Left renal pelvis (tissue), 4 donors: ENCODE data around the gene NCAM1. TPM values are rescaled to one million over a fixed set of nuclear protein-coding genes. Genes with fewer than 3 reads are reported as not detected.

Experiments
- DNase-seq, 4 donors: peaks; one replicate each; pipeline ENCODE4 v3.0.0-alpha.2; 2013; ENCODE audit warnings: low read depth in 4 of 4, low spot score in 3 of 4
- polyA plus RNA-seq, 4 donors: library from polyadenylated mRNA; unstranded; fragments of 120-200 nt; gene quantifications; one replicate each; pipeline ENCODE4 v1.2.1, GENCODE V29; 2013; ENCODE audit not compliant: insufficient read length in 4 of 4

The NCAM1 gene
- polyA plus RNA-seq, 4 donors = 78.7 to 201 (median 84.2) TPM

DNA sequence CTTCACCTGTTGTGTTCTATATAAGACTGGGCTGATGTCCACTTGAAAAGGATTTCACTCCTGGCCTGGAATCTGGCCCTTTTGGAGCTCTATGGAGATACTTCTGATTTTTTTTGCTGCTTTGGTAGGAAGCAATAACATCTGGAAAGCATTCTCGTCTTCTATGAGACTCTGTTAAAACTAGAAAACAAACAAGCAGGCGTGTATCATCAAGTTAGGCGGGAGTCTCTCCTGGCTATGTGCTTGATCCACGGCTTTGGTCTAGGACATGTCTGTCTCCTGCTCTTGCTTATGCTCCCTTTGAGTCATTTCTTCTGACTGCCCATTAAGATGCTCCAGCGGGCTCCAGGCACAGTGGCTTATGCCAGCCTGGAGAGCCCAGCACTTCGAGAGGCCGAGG, 231.8 kb downstream of the NCAM1 start:
- DNase-seq = no peak

DNA sequence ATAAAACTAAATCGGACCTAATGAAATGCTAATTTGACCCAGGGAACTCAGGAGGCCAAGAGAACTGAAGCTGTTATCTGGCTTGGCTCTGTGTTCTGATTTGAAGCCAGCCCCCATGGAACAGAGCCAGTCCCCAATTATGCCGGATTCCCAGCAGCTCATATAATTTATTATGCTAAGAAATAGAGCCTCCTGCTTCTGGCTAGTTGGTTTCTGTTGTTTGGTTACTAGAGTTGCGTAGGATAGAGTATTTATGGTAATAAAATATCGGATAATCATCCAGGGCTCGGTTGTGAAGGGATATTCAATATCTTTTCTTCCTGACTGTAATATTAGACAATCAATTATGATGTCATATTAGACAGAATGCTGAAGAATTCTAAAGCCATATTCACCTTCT, 232.7 kb downstream of the NCAM1 start:
- peak in 2 of 4 donors; percentile 37 to 42 for DNase-seq

DNA sequence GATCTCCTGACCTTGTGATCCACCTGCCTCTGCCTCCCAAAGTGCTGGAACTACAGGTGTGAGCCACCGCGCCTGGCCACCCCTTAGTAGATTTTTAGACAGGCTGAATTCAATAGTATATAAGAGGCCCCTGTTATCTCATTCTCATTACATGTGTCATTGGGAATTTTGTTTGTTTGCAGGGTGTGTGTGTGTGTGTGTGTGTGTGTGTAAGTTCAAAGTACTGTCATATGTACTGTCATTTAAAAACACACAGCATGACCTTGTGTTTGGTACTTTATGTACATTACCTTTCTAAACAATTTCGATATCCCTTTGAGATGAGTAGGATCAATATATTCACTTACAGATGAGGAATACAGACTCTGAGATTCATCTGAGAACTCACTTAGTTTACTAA, 234.5 kb downstream of the NCAM1 start:
- DNase-seq = no peak

DNA sequence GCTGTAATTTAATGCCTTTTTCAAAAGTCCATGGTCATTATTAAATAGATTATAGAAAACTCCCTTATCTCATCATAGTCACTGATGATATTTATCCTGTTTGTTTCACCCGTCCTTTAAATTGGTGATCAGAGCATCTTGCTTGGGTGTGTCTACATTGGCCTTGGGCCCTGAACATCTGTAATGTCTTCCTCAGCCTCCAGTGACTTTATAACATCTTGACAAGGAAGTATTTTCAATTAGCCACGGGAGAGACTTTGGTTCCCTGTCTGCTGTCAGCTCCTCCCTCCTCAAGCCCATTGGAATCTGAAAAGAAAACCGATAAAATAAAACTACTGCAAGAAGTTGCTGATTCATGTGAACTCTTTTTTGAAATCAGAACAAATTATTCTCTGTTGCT, 236.2 kb downstream of the NCAM1 start:
- DNase-seq = no peak

DNA sequence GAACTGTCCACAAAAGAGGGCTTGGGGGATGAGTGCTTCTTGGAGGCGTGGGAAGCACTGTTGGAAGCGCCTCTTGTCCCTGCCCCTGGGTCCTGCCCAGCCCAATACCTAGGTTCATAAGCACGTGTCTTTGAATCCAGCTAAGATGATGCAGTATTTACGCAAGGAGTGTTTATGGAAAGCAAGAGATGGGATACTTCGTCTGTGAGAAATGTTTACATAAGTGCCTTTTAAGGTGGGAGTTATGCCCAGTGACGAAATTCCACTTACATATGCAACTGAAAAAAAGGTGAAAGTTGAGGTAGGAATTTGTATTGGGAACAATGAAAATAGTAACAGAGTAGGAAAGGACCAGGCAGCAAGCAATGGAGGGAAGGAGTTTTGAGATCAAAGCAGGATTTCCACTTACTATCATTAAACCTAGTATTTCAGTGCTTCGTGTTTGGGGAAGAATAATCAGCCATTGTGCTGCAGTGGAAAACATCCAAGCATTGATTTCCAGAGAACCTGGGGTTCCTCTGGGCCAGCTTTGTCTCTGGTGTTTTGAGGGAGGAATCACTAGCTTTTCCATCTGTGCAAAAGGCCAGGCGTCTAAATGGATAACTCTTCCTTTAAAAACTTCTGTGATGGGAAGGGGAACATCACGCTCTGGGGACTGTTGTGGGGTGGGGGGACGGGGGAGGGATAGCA, 237.9 kb downstream of the NCAM1 start:
- no peak for DNase-seq

DNA sequence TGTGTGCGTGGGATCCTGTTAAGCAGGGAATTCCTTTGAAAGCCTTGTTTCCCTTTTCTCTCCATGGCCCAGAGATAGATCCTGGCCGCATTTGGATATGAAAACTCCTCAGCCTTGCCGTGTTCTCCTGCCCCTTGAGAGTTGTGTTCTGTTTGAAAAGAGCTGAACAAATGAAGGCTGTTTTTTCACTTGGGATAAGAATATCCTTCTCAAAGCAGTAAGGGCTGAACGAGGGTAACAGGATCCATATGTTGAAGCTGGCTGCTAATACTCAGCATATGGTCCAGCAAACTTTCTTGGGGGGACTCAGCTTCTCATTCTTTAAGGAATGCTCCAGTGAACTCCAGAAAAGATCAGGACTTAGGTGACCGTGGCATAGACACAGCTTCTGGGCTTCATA, 238.6 kb downstream of the NCAM1 start:
- peak in 1 of 4 donors; percentile 32 for DNase-seq

DNA sequence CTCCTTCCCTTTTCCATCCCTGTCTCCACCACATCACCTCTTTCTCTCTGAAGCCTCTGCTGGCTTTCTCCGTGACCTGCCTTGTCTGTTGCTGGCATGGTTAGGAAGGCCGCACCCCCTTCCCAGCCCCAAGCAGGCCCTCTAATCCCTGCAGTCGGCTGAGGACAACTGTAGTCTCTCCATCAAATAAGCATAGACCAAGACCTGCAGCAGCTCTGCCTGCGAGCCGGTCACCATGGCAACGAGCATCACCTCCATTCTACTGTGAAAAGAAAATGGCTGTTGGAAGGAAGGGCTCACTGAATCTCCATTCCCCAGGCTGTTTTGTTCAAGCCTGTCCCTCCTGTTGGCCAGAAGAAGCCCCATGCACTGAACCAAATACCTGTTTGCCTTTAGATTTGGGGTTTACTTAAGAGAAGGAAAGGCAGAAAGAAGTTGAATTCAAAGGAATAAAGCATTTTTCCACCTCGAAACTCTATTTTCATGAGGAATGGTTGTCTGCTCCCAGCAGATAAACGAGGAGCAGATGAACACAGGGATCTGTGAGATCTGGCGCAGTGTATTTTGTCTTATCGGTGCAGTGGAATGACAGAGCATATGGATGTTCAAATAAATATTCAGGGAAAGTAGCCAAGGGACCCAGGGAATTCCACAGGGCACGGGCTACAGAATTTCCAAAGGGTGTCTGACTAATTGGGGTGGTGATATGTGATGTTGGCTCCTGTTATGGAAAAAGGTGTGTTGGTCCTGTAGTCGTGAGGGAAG, 240.0 kb downstream of the NCAM1 start:
- no peak for DNase-seq

DNA sequence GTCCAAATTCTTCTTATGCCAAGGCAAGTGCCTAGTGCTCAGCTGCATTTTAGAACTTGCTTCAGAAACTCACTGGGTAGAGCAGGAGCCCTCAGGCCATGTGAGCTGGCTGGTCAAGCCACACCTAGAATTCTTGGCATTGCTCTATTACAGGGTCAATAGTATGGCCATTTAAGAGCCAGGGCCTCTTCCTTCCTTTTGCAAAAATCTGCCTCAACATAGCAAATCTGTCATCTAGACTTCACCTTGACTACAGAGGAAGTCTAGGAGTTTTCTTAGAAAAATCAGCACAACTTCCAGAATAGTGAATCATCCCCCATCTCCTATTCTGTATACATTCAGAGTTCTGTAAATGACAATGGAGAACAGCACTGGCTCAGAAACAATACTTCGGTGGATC, 241.2 kb downstream of the NCAM1 start:
- DNase-seq = no peak

DNA sequence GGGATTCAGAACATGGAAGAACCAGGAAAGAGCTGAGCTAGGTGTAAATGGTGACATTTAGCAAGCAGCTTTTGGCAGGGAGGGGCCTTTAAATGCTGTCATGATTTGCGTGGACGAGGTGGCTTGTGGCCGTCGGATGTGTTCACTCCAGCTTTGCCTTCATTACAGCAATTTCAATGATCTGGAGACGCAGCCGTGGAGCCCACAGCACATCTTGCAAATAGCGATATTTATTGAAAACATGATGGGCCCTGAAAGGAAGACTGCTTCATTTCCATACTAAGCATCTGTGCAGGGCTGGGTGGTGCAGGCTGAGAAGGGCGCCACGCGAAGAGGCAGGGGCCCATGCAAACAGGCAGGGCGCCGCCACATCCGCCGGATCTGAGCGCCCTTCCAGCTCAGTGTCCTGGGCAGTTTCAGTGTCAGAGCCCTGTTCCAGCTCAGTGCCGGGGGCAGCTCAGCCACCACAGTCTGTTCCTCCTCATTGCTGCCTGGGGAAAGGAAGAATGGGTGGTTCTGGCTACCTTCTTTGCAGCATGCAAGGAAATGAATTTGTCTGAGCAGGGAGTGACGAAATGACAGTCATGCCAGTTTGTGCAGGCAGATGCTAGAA, 242.0 kb downstream of the NCAM1 start:
- no peak for DNase-seq

DNA sequence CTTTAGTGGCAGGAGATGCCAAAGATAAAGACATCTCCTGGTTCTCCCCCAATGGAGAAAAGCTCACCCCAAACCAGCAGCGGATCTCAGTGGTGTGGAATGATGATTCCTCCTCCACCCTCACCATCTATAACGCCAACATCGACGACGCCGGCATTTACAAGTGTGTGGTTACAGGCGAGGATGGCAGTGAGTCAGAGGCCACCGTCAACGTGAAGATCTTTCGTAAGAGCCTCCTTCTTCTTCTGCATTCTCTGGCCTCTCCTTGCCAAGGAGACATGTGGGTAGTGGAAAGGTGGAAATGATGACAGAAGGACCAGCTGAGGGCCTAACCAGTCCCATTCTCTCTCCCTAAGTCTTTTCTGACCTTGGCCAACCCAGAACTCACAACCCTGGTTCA, 243.1 kb downstream of the NCAM1 start:
- no peak for DNase-seq

DNA sequence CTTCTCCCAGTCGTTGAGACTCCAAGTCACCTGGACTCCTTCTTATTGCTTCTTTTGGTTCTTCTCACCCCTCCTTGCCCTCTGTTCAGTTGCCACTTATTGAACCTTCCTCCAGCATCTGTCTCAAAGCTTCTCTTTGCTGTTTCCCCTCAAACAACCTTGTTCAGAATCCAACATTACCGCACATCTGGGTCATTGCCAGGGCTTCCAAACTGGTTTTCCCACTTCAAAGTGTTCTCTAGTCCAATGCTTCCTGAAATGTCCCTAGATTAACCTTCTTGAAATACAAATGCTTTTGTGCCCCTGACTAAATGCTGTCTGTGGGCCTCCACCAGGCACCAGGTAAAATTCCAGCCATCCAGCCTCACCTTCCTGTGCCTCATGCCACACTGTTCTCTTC, 252.3 kb downstream of the NCAM1 start:
- DNase-seq = no peak

DNA sequence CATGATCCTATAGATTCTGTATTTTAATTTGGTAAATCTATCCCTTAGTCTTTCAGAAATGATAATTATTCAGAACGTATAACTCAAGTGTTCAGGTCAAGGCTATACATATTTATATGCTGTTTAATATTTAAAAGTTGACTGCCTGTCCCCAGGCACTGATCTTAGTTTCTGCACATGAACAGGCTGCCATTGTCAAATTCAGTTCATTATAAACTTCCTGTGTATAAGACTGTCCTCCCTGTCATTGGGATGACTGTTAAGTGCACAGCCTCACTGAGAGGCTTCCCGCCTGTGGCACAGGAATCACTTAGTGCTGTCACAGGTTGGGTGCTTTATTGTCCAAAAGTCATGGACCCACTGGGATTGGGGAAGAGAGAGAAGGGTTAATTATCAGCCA, 261.0 kb downstream of the NCAM1 start:
- DNase-seq = no peak

DNA sequence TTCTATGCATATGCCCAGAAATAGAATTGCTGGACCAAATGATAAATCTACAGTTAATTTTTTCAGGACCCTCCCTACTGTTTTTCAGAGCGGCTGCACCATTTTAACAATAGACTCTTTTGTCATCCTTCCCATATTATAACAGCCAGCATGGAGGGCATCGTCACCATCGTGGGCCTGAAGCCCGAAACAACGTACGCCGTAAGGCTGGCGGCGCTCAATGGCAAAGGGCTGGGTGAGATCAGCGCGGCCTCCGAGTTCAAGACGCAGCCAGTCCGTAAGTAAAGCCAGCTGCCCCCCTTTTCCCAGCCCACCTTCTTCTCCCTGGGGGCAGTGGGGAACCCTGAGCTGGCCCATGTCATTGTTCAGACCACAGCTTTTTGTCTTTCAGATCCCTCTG, 273.7 kb downstream of the NCAM1 start:
- DNase-seq = no peak

DNA sequence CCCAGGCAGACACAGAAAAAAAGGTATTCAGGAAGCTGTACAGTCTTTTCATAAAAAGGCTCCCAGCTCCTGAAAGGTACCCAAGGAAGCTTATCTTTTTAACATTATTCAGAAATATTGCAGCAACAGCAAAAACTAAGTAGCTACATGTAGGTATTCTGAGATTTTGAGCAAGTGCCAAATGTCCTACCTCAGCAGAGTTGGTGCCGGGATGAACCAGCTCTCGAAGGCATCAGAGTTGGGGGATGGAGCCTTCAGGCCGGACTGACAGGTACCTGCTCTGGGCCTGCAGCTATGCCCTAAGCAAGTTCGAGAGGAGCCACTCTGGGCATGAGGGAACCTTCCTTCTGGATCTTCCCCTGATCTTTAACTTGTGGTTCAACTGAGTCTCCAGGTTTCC, 276.0 kb downstream of the NCAM1 start:
- no peak for DNase-seq

DNA sequence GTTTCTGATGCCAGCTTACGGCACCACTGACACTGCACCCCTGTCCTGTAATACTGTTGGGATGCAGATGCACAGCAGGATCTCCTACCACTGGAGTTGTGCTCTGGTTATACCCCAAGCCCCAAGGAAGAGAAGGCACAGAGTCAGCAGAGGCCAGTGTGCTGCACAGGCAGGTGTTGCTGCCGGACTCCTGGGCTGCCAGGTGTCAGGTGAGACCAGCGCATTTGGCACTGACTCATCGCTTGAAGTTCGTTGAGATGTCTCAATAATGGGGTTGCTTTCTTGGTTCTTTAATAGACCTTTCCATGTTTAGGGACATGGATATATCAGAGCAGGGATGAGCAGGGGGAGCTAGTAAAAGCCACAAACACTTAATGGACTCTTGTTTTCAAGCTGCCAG, 277.5 kb downstream of the NCAM1 start:
- no peak for DNase-seq

DNA sequence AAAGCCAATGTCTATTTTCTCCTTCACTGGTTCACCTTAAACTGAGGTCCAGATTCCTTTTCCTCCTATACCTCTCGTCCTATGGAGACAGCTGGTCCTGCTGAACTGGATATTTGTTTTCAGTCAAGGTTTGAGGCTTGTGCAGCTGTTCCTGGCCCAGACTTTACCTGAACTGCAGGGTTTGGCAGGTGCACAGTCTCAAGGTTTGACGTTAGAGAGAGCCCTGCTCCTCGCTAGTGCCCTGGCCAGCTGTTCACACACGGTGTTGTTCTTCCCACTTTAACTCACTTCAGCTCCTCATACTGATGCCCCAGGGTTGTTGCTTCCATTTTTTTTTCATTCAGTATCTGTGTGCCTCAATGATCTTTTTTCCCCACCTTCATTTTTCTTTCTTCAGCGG, 279.2 kb downstream of the NCAM1 start:
- DNase-seq = no peak

DNA sequence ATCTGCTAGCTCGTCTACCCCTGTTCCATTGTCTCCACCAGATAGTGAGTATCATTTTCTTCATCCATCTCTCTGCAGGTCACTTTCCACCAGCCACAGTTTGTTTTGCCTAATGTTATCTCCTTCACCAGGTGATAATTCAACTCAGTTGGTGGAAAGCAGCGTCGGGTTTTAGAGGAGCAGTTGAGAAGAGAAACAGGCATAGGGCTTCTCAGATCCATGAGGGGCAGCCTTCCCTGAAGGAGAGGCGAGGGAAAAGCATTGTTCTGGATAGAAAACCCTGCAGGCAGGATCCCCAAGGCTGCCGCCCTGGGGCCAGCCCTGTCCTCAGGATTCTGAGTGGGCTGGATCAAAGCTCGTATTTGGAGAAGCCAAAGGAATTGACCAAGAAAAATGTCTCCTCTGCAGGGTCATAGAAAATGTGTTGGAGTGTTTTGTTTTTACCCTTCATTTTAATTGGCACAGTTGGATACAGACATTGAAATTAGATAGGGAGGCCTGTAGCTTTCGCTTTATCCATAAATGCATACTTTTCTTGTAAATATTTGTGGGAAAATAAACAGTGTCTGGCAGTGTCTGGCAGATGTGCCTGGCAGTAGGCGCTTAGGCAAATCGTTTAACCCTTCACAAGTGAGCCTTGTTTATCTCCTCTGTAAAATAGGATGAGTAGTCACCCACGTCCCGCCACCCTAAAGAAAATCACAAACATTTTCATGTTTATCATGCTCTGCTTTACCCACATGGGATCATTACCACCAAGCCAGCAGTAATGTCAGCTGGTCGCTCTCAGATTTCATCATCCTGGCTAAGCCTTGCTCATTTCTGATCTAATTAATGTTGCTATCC, 279.8 kb downstream of the NCAM1 start:
- no peak for DNase-seq

DNA sequence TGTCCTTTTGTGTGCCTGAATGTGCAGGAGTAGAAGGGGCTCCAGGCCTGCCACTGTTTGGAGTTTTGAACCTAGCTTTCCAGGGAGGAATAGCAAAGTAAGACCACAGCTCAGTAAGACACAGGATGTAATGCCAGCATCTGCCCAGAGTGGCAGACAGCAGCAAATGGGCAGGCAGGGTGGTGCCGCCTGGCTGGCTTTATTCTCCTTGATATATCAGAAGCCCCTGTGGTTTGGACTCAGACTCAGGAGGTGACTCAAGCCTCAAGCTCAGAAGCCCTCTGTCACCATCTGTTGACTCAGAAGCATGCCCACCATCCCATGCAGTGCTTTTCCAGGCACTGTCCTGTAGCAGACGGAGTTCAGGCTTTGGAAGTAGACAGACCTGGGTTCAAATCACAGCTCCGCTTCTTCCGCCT, 280.4 kb downstream of the NCAM1 start:
- no peak for DNase-seq

DNA sequence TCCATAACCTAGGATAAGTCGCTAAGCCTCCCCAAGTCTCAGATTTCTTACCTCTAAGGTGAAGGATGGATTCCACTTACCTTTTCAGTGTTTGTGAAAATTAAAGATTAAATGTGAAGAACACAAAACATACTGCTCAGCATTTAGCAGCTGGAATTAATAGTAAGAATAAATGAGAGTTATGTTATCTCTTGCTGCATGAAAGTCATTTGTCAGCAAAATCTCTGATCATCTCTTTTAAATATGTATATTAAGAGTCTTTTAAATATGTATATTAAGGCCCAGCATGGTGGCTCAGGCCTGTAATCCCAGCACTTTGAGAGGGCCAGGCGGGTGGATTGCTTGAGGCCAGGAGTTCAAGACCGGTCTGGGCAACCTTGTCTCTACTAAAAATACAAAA, 280.8 kb downstream of the NCAM1 start:
- DNase-seq = no peak

DNA sequence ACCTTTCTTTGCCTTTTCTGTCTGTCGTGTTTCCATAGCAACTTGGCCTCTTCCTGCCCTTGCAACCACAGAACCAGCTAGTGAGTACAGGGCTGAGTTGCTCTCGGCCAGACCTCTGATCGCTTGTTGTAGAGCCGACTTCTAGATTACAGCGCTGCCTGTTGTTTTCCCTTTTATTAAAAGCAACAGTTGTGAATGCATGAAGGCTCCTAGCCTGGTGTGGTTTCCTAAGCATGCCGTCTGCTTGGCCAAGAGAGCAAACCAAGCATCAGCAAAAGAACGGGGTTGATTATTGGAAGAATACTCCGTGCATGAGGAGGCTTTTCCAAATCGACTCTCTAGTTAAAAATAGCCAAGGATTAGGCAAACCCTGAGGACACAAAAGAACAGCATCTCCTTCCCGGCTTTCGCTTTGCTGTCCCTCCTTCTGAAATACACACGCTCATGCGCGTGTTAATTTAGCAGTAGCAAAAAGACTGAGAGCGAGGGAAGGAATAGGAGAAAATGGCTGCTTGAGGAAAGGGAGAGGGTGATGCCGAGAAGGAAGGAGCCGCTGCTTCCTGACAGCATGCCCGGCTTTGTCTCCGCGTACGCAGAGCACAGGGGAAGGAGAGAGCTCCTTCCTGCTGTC, 281.7 kb downstream of the NCAM1 start:
- peak in 1 of 4 donors; percentile 20 for DNase-seq

DNA sequence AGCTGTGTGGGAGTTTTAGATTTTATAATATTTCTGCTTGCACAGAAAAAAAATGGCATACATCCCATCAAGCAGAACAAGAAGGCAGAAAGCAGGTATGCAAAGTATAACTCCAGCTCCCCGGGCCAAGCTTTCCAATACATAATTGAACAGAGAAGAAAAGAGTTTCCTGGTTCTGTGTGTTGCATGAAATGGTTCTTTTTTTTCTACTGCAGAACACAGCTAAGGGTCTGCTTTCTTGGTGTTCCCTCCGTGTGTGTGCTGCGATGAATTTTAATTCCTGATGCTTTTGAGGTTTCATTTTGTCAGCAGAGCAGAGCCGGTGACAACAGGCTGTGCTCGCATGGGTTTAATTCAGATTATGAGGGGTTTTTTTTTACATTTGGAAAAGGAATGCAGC, 282.5 kb downstream of the NCAM1 start:
- DNase-seq = no peak
